Measurements from ENCODE around the gene CSNK1G2. TPM values are rescaled to one million over a fixed set of nuclear protein-coding genes. Genes with fewer than 3 reads are reported as not detected.

CSNK1G2 gene
- polyA plus RNA-seq, 1 donor from 2014 or later, result 110 TPM

GRCh38 chr19:1949304-1950101, 8.5 kb downstream of the CSNK1G2 start:
- H3K9me2 ChIP-seq (ENCODE audit: insufficient read depth, low read length), result no peaks in the 10 kb centered on the region
- no peak overlapping the region for H3K27ac ChIP-seq (ENCODE audit: low read length)
- H3K4me2 ChIP-seq (ENCODE audit: low read length), result no peak overlapping the region
- no peaks in the 10 kb centered on the region for H3F3A ChIP-seq (ENCODE audit: insufficient read depth, low read length, poor library complexity, severe bottlenecking)
- H3K27me3 ChIP-seq (ENCODE audit: insufficient read depth, low read depth, low read length), result no peaks in the 10 kb centered on the region
- H3K9ac ChIP-seq (ENCODE audit: low read length), result no peak overlapping the region
- no peak overlapping the region for H2AFZ ChIP-seq (ENCODE audit: low read depth, low read length)
- no peaks in the 10 kb centered on the region for H3K36me3 ChIP-seq (ENCODE audit: insufficient read depth, low read length)
- no peaks in the 10 kb centered on the region for H4K20me1 ChIP-seq (ENCODE audit: insufficient read depth)
- no peaks in the 10 kb centered on the region for H3K9me3 ChIP-seq (ENCODE audit: low read length)
- no peak for TF ChIP-seq TAF1 (IDR thresholded peaks at IDR 0.05; ENCODE audit: low read depth)
- TF ChIP-seq EZH2 (IDR thresholded peaks at IDR 0.05; ENCODE audit: borderline replicate concordance, insufficient read depth, low read length, poor library complexity, severe bottlenecking), result no peak
- no peak for TF ChIP-seq CTCF (IDR thresholded peaks at IDR 0.05; ENCODE audit: poor library complexity, severe bottlenecking)
- no peak for TF ChIP-seq POLR2AphosphoS5 (IDR thresholded peaks at IDR 0.05)
- TF ChIP-seq RAD21 (conservative IDR thresholded peaks at IDR 0.05), result no peak
- no peak for TF ChIP-seq REST (IDR thresholded peaks at IDR 0.05; ENCODE audit: borderline replicate concordance)
- TF ChIP-seq SMC3 (conservative IDR thresholded peaks at IDR 0.05; ENCODE audit: poor library complexity), result no peak
- TF ChIP-seq MXI1 (conservative IDR thresholded peaks at IDR 0.05; ENCODE audit: poor library complexity, severe bottlenecking), result no peak
- TF ChIP-seq EP300 (conservative IDR thresholded peaks at IDR 0.05; ENCODE audit: poor library complexity, severe bottlenecking), result no peak
- peaks cover 57% of the 10 kb centered on the region for H3K79me2 ChIP-seq (replicated peaks; ENCODE audit: insufficient read depth, low read length)
- H3K4me3 ChIP-seq (ENCODE audit: low read length), result no peak overlapping the region

DNA sequence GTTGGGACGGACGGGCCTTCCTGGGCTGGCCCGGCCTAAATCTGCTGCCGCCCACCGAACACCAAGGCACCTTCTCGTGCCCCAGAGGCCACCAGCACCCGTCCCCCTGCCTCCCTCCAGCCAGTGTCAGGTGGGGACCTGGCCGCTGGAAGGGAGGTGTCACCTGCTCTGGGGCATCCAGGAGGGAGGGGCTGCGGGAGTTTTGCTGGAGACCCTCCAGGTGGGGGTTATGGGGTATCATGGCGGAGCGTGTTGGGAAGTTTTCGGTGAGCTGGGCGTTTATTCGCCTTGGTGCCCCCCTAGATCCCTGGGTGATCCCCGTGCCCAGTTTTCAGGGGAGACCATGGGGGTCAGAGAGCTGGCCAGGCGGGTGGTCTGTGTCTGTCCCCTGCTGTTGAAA, 9.7 kb downstream of the CSNK1G2 start:
- Histone ChIP-seq H2AFZ (ENCODE audit: low read depth, low read length) (no peak overlapping the region), H4K20me1 (ENCODE audit: insufficient read depth) (no peaks in the 10 kb centered on the region)

More for the DNA sequence above, 9.7 kb downstream of the CSNK1G2 start:
- TF ChIP-seq REST (IDR thresholded peaks at IDR 0.05; ENCODE audit: borderline replicate concordance) (no peak), POLR2AphosphoS5 (IDR thresholded peaks at IDR 0.05) (no peak), EP300 (conservative IDR thresholded peaks at IDR 0.05; ENCODE audit: poor library complexity, severe bottlenecking) (no peak), RAD21 (conservative IDR thresholded peaks at IDR 0.05) (no peak), SMC3 (conservative IDR thresholded peaks at IDR 0.05; ENCODE audit: poor library complexity) (no peak)
- Histone ChIP-seq H3K9me3 (ENCODE audit: low read length) (no peaks in the 10 kb centered on the region), H3K79me2 (replicated peaks; ENCODE audit: insufficient read depth, low read length) (peaks cover 46% of the 10 kb centered on the region), H3F3A (ENCODE audit: insufficient read depth, low read length, poor library complexity, severe bottlenecking) (no peaks in the 10 kb centered on the region), H3K9ac (ENCODE audit: low read length) (no peak overlapping the region), H3K4me3 (ENCODE audit: low read length) (no peak overlapping the region), H3K27me3 (ENCODE audit: insufficient read depth, low read depth, low read length) (no peaks in the 10 kb centered on the region), H3K27ac (ENCODE audit: low read length) (no peak overlapping the region), H3K36me3 (ENCODE audit: insufficient read depth, low read length) (no peaks in the 10 kb centered on the region), H3K4me2 (ENCODE audit: low read length) (no peak overlapping the region), H3K9me2 (ENCODE audit: insufficient read depth, low read length) (no peaks in the 10 kb centered on the region)

Data from neural cell (in vitro differentiated cells).